Fibroblast of skin of back (primary cell): ENCODE measurements around the gene SNRPB2.
A peak's percentile ranks its signal among the peaks of the same experiment; 100 is the strongest.

ENCODE experiments used
- DNase-seq: peaks from one replicate; pipeline ENCODE4 v3.0.0-alpha.2; 2013

Gene SNRPB2

GRCh38 chr20:16732506-16733152 is 2.8 kb downstream of the SNRPB2 start:
- no peak for DNase-seq

GRCh38 chr20:16740365-16741072 is 10.7 kb downstream of the SNRPB2 start:
- DNase-seq = no peak

- no peak for DNase-seq
Observed at GRCh38 chr20:16744178-16744807, 14.5 kb downstream of the SNRPB2 start.

- no peak for DNase-seq
Observed at GRCh38 chr20:16745204-16745603, 15.4 kb downstream of the SNRPB2 start.

GRCh38 chr20:16747291-16747811 is 17.5 kb downstream of the SNRPB2 start:
- no peak for DNase-seq

GRCh38 chr20:16748308-16748900 is 18.6 kb downstream of the SNRPB2 start, which contains the start of gene OTOR:
Gene OTOR (plus strand): TSS chr20:16748358. CDS start chr20:16748402, 44 bp downstream.
- no peak for DNase-seq

- DNase-seq = no peak
Observed at GRCh38 chr20:16749573-16749972, 19.7 kb downstream of the SNRPB2 start.

GRCh38 chr20:16752082-16752481 is 22.3 kb downstream of the SNRPB2 start:
- no peak for DNase-seq

GRCh38 chr20:16752901-16753300 is 23.1 kb downstream of the SNRPB2 start:
- no peak for DNase-seq

GRCh38 chr20:16758454-16759180 is 28.8 kb downstream of the SNRPB2 start:
- no peak for DNase-seq

- no peak for DNase-seq
Observed at GRCh38 chr20:16759181-16759563, 29.3 kb downstream of the SNRPB2 start.

- DNase-seq = no peak
Observed at GRCh38 chr20:16760431-16761304, 30.8 kb downstream of the SNRPB2 start.

GRCh38 chr20:16761305-16761829 is 31.5 kb downstream of the SNRPB2 start:
- DNase-seq = peak; percentile 63

- no peak for DNase-seq
Observed at GRCh38 chr20:16764560-16764959, 34.7 kb downstream of the SNRPB2 start.

GRCh38 chr20:16771213-16771612 is 41.4 kb downstream of the SNRPB2 start:
- DNase-seq = peak; percentile 64

- no peak for DNase-seq
Observed at GRCh38 chr20:16775961-16776360, 46.1 kb downstream of the SNRPB2 start.

GRCh38 chr20:16777126-16777525 is 47.3 kb downstream of the SNRPB2 start:
- DNase-seq = no peak

GRCh38 chr20:16778159-16778558 is 48.3 kb downstream of the SNRPB2 start:
- no peak for DNase-seq

GRCh38 chr20:16781496-16781895 is 51.7 kb downstream of the SNRPB2 start:
- DNase-seq = no peak

- DNase-seq = peak; percentile 62
Observed at GRCh38 chr20:16785226-16785625, 55.4 kb downstream of the SNRPB2 start.
